Gastroesophageal sphincter (tissue), 3 donors: Measurements from ENCODE around the gene MFN1.

Experiments used
- CTCF ChIP-seq, 4 experiments: fragments of 200-600 bp in 2 of 4; fragments of 450-650 bp in 2 of 4; sonication (generic) in 1 of 4; IDR thresholded peaks; one replicate each; pipeline ENCODE4 v1.5.1; 2017 to 2019; ENCODE audit warnings: antibody characterized with exemption in 4 of 4, mild to moderate bottlenecking in 2 of 4, moderate library complexity in 2 of 4
- EP300 ChIP-seq: sonication (generic); formaldehyde crosslinking; IDR thresholded peaks from one replicate; pipeline ENCODE4 v1.6.1; 2017; ENCODE audit warnings: antibody characterized with exemption, mild to moderate bottlenecking
- POLR2A ChIP-seq, 2 donors: fragments of 450-650 bp; IDR thresholded peaks; one replicate each; pipeline ENCODE4 v1.6.1; 2017; ENCODE audit warnings: antibody characterized with exemption in 2 of 2, mild to moderate bottlenecking in 2 of 2, moderate library complexity in 1 of 2
- POLR2AphosphoS5 ChIP-seq: sonication (generic); formaldehyde crosslinking; IDR thresholded peaks from one replicate; pipeline ENCODE4 v1.6.1; 2017; ENCODE audit warnings: antibody characterized with exemption

- TF ChIP-seq CTCF (IDR thresholded peaks at IDR 0.05): no peak
- TF ChIP-seq POLR2AphosphoS5: no peak
- no peak for TF ChIP-seq POLR2A (IDR thresholded peaks at IDR 0.05)
- no peak for TF ChIP-seq EP300
These were observed 82.9 kb downstream of the MFN1 start for GRCh38 chr3:179430277-179430870.
